KMS-11 (cell line): ENCODE data around the gene ABLIM1.

Experiments used
- H2AFZ ChIP-seq: fragments of 200-600 bp; sonication (generic); 2 replicates; pipeline ENCODE4 v1.6.1; 2016; ENCODE audit warnings: antibody characterized with exemption, mixed run types, low read depth
- H3K27ac ChIP-seq: fragments of 200-600 bp; sonication (generic); 2 replicates; pipeline ENCODE4 v1.6.1; 2016; ENCODE audit warnings: mild to moderate bottlenecking, mixed run types
- H3K27me3 ChIP-seq: fragments of 200-600 bp; sonication (generic); 2 replicates; pipeline ENCODE4 v1.6.1; 2017; ENCODE audit warnings: mild to moderate bottlenecking, low read depth, mixed run types, moderate library complexity; ENCODE audit not compliant: insufficient read depth
- H3K36me3 ChIP-seq: fragments of 200-600 bp; sonication (generic); 2 replicates; pipeline ENCODE4 v1.6.1; 2017; ENCODE audit warnings: mild to moderate bottlenecking, mixed run types; ENCODE audit not compliant: insufficient read depth
- H3K4me1 ChIP-seq: fragments of 200-600 bp; sonication (generic); 2 replicates; pipeline ENCODE4 v1.6.1; 2016; ENCODE audit warnings: mild to moderate bottlenecking, low read depth, mixed run types; ENCODE audit not compliant: poor library complexity, severe bottlenecking
- H3K4me2 ChIP-seq: fragments of 200-600 bp; sonication (generic); 2 replicates; pipeline ENCODE4 v1.7.0; 2016; ENCODE audit warnings: mild to moderate bottlenecking, mixed run types
- H3K4me3 ChIP-seq: fragments of 200-600 bp; sonication (generic); IDR thresholded peaks from 2 replicates; pipeline ENCODE4 v1.6.1; 2017; ENCODE audit warnings: low read depth, low read length, mixed read lengths; ENCODE audit not compliant: insufficient read depth
- H3K79me2 ChIP-seq: fragments of 200-600 bp; sonication (generic); 2 replicates; pipeline ENCODE4 v1.6.1; 2016; ENCODE audit warnings: low read depth, mixed run types; ENCODE audit not compliant: insufficient read depth
- H3K9ac ChIP-seq: fragments of 200-600 bp; sonication (generic); 2 replicates; pipeline ENCODE4 v1.6.1; 2016; ENCODE audit warnings: mild to moderate bottlenecking, mixed run types
- H4K20me1 ChIP-seq: fragments of 200-600 bp; sonication (generic); 2 replicates; pipeline ENCODE4 v1.6.1; 2016; ENCODE audit warnings: mild to moderate bottlenecking, mixed run types; ENCODE audit not compliant: insufficient read depth
- CTCF ChIP-seq: fragments of 200-600 bp; sonication (generic); conservative IDR thresholded peaks from 2 replicates; pipeline ENCODE4 v1.6.1; 2017; ENCODE audit warnings: low read depth, mild to moderate bottlenecking, antibody characterized with exemption, low read length, moderate library complexity, mixed read lengths

ABLIM1 gene

GRCh38 chr10:114635101-114635500 is 23.0 kb downstream of the ABLIM1 start:
- TF ChIP-seq CTCF, result no peak
- Histone ChIP-seq H3K9ac (no peak overlapping the region), H3K36me3 (no peaks in the 10 kb centered on the region), H3K4me3 (no peak overlapping the region), H3K4me1 (no peaks in the 10 kb centered on the region), H3K27ac (no peak overlapping the region), H3K4me2 (no peak overlapping the region), H3K79me2 (no peaks in the 10 kb centered on the region), H2AFZ (no peak overlapping the region), H3K27me3 (no peaks in the 10 kb centered on the region), H4K20me1 (no peaks in the 10 kb centered on the region)

- no peak overlapping the region for H2AFZ ChIP-seq
- H3K36me3 ChIP-seq, result no peaks in the 10 kb centered on the region
- H3K4me1 ChIP-seq, result no peaks in the 10 kb centered on the region
- TF ChIP-seq CTCF, result no peak
- no peaks in the 10 kb centered on the region for H3K27me3 ChIP-seq
- no peak overlapping the region for H3K4me3 ChIP-seq
- no peak overlapping the region for H3K27ac ChIP-seq
- H3K9ac ChIP-seq, result no peak overlapping the region
- no peaks in the 10 kb centered on the region for H4K20me1 ChIP-seq
- no peak overlapping the region for H3K4me2 ChIP-seq
- no peaks in the 10 kb centered on the region for H3K79me2 ChIP-seq
Measured at GRCh38 chr10:114634609-114634979, 23.5 kb downstream of the ABLIM1 start.

GRCh38 chr10:114632869-114633715 is 25.0 kb downstream of the ABLIM1 start:
- H3K4me3 ChIP-seq, result no peak overlapping the region
- no peaks in the 10 kb centered on the region for H4K20me1 ChIP-seq
- no peak overlapping the region for H2AFZ ChIP-seq
- no peak overlapping the region for H3K9ac ChIP-seq
- H3K27me3 ChIP-seq, result no peaks in the 10 kb centered on the region
- H3K4me1 ChIP-seq, result no peaks in the 10 kb centered on the region
- H3K4me2 ChIP-seq, result no peak overlapping the region
- no peaks in the 10 kb centered on the region for H3K36me3 ChIP-seq
- no peak overlapping the region for H3K27ac ChIP-seq
- no peak for TF ChIP-seq CTCF
- H3K79me2 ChIP-seq, result no peaks in the 10 kb centered on the region

GRCh38 chr10:114631666-114632417 is 26.2 kb downstream of the ABLIM1 start:
- H2AFZ ChIP-seq, result no peak overlapping the region
- no peaks in the 10 kb centered on the region for H3K4me1 ChIP-seq
- no peak overlapping the region for H3K4me2 ChIP-seq
- no peaks in the 10 kb centered on the region for H3K36me3 ChIP-seq
- H3K9ac ChIP-seq, result no peak overlapping the region
- H3K27ac ChIP-seq, result no peak overlapping the region
- H3K27me3 ChIP-seq, result no peaks in the 10 kb centered on the region
- H4K20me1 ChIP-seq, result no peaks in the 10 kb centered on the region
- TF ChIP-seq CTCF, result no peak
- H3K79me2 ChIP-seq, result no peaks in the 10 kb centered on the region
- H3K4me3 ChIP-seq, result no peak overlapping the region
